NCI-H1694 (cell line): ENCODE results near the gene CENATAC.
"Not testable (repeated sequence)": the region's sequence is repeated elsewhere in the genome, so short reads cannot be mapped to it uniquely, and the experiment has no call there.

Source experiments
- DNase-seq: peaks from one replicate; lab custom pipeline; 2025; lab: John Stamatoyannopoulos, UW

Gene CENATAC

DNA sequence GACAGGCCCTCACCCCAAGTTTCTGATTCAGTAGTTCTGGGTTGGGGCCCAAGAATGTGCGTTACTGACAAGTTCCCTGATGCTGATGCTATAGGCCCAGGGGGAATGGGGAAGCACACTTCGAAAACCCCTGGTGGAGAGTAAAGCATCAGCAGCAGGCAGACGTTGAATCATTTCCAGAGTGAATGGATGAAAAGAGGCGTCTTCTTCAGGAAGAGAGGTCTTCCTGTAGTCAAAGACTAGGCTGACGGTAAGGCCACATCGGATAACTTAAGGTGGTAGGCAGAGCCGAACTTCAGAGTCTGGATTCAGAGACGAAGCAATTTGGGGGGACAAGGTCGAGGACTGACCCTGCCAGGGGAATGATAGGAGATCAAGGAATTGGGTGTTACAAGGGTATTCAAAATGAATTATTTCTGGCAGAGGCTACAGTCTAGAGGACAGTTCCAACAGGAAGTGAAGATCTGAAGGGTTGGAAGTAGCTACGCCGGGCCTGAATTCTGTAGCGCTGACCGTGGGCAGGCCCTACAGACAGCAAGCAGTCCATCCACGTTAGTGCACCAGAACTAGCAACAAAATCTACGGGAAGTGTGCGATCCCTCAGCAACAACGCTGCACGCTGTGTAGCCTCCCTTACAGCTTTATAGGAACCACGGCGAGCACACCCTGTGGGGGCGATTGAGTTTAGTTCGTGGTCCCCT is 862 bp upstream of the CENATAC start:
- DNase-seq, result no peak

DNA sequence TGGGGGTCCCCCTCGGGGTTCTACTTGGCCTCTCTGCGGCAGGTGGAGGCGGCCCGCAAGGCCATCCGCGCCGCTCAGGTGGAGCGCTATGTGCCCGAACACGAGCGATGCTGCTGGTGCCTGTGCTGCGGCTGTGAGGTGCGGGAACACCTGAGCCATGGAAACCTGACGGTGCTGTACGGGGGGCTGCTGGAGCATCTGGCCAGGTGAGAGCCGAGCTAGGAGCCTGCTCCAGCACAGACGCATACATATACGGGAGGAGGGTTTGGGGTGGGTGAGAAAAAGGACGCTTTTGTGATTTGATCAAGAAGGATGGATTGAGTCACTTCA is 415 bp downstream of the CENATAC start:
- DNase-seq, result no peak

DNA sequence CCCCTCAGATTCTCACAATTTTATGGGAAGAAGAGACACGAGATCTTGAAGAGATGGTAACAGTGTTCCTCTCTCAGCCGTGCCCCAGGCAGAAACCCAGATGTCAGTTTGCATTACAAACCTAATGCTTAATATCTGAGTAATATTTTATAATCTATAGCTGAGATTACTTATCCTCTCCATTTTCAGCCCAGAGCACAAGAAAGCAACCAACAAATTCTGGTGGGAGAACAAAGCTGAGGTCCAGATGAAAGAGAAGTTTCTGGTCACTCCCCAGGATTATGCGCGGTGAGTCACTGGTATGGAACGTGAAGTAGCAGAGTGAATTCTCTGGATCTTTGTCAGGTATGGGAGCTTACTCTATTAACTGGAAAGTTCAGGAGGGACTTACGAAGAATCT is 884 bp downstream of the CENATAC start:
- DNase-seq, result no peak

DNA sequence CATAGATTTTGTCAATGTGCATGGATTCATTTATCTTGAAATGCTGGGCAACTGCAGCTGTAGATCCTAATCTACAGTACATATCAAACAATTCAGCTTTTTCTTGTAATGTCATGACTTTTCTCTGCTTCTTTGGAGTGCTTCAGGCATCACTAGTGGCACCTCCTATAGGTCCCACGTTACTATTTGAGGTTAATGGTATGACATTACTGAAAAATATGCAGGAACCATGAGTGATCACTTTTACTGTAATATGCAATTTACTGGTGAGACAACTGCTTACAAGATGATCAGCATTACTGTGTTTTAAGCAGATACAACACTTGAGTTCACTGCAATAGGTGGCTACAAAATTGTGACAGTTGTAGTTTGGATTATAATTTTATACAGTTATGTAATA is 3.0 kb downstream of the CENATAC start:
- DNase-seq, result no peak

DNA sequence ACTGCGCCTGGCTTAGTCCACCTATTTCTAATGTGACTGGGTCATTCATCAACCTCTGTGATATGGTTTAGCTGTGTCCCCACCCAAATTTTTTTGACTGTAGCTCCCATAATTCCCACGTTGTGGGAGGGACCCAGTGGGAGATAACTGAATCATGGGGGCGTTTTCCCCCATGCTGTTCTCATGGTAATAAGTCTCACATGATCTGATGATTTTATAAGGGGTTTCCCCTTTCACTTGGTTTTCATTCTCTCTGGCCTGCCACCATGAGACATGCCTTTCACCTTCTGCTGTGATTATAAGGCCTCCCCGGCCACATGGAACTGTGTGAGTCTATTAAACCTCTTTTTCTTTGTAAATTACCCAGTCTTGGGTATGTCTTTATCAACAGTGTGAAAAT is 8.7 kb downstream of the CENATAC start:
- no peak for DNase-seq

DNA sequence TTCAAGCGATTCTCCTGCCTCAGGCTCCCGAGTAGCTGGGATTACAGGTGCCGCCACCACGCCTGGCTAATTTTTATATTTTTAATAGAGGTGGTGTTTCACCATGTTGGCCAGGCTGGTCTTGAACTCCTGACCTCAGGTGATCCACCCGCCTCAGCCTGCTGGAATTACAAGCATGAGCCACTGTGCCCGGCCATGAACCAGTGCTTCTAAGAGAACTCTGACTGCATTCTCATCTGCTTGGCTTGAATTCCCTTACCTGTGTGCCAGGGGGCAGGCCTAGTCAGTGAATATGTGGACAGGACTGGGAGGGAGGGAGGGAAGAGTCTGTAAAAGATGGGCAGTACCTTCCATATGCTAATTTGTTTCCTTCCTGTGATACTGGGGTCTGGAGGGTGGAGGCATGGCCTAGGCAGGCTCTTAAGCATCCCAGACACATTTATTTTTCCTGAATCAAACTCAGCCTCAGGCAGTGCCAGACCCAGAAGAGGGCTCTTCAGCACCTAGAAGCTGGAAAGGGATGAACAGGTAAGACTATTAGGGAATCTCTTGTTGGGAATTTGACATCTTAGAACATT is 13.6 kb downstream of the CENATAC start:
- DNase-seq, result no peak

DNA sequence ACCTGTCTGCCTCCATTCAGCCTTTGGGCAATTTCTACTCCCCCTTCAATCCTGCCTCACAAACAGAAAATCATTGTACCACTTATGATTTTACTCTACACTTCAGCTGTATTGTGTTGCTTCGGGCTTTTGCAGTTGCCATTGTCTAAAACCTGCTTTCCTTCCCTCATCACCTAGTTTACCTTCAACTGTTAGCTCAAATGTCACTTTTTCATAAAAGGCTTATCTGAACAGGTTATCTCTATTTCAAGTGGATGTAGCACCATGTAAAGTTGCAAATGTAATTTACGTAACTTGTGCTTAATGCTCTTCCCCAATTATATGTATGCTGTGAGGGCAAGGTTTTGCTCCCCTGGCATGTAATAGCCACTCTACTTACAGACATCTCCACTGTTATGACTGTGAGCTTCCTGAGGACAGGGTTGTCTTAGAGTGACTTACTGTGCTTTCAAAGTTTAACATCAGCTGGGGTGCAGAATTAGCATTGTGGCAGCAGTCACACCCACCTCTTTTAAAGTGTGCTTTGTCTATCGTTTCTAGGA is 14.8 kb downstream of the CENATAC start:
- no peak for DNase-seq

DNA sequence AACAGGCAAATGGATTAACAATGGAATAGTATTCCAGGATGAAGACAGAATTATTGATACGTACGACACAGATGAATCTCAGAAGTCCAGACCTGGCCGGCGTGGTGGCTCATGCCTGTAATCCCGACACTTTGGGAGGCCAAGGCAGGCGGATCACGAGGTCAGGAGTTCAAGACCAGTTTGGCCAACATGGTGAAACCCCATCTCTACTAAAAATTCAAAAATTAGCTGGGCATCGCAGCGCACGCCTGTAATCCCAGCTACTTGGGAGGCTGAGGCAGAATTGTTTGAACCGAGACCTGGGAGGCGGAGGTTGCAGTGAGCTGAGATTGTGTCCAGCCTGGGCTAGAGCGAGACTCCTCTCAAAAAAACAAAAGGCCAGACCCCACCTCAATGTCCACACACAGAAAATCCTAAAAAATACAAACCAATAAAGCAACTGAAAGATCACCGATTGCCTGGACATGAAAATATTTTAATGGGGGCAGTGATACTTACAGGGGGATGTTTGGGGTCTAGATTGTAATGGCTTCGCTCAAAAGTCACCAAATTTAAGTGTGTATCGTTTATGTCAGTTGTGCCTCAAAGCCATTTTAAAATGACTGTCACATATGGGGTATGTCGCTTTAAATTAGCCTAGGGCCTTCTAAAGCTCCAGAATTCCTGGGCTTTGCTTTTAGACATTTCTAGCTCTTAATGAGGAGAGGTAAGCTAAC is 16.4 kb downstream of the CENATAC start:
- no peak for DNase-seq

DNA sequence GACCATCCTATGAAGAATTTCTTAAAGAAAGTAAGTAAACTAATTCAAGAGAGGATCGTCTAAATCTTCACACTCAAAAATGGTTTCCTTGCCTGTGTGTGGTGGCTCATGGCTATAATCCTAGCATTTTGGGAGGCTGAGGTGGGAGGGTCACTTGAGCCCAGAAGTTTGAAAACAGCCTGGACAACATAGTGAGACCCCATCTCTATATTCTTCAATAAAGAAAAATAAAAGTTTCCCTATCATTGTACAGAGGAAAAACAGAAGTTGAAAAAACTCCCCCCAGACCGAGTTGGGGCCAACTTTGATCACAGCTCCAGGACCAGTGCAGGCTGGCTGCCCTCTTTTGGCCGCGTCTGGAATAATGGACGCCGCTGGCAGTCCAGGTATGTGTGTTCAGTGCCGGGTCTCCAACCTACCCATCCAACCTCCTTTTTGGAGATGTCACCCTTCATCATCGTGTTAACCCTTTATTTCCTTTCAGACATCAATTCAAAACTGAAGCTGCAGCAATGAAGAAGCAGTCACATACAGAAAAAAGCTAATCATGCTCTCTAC is 17.2 kb downstream of the CENATAC start:
- no peak for DNase-seq

DNA sequence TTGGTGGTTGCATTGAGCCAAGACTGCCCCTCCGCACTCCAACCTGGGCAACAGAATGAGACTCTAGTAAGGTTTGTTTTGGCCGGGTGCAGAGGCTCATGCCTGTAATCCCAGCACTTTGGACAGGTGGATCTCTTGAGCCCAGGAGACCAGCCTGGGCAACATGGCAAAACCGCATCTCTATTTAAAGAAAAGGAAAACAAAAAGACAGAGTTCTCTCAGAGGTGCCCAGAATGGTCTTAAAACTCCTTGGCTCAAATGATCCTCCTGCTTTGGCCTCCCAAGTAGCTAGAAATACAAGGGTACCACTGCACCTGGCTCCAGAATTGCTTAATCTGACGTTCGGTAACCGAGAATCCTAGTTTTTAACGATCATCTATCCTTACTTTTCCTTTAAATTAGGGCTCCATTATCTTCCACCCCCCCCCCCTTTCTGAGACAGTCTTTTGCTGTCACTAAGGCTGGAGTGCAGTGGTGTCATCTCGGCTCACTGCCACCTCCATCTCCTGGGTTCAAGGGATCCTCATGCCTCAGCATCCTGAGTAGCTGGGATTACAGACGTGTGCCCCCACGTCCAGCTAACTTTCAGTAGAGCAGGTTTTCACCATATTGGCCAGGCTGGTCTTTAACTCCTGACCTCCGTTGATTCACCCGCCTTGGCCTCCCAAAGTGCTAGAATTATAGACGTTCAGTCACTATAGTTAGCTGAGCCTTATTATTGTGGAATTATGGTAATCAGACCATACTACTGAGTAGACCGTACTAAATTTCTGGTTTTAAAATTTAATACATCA is 18.5 kb downstream of the CENATAC start:
- no peak for DNase-seq

DNA sequence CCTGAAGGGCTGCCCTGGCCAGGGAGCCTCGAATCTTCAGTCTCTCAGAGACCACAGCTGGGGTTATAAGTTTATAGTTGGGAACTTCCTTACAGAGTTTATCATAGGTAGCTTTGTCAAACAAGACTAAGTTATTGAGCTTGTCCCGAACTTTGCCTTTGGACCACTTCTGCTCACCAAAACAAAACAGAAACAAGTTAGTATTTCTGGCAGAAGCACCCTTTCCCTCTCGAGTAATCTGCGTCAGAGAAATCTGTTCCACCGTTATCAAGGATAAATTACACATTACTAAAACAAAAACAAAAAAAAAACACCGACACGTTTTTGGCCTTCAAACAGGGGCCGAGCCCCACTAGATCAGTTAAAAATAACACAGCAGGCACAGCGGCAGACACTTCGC is 19.4 kb downstream of the CENATAC start:
- DNase-seq, result not testable (repeated sequence)

DNA sequence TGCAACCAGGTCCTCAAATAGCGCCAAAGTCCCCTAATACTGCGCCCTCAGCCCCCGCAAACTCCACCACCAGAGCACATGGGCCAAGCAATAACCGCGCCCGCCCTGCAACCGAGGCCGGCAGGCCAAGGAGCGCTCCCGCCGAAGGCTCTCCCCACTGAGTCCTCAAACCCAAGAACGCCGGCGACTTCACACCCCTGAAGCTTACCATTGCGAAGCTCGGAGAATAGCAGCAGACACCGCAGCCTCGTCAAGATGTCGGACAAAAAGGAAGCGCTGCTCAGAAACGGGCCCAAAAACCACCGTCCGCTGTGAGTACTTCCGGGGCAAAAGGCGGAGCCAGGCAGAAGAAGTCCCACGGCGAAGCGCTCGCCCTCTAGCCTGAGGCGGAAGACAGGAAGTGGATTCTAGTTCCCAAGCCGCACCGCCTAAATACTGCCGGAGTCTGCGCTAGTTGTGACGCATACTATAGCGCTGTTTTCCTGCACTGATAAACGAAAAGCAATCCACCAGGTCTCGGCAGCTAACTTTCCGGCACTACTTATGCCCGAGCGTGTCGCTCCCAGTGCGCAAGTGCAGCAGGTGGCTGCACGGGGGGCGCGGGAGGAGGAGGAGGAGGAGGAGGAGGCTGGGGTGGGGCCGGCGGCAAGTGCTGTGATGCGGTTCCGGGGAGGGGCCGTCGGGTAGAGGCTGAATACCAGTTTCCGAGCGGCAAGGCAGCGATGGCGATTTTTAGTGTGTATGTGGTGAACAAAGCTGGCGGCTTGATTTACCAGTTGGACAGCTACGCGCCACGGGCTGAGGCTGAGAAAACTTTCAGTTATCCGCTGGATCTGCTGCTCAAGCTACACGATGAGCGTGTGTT is 20.4 kb downstream of the CENATAC start, which contains the start of the genes RPS25 and TRAPPC4:
Gene RPS25 (minus strand): TSS at position 270 of the 865 bp plus-strand sequence. CDS start 59 bp downstream, at position 211.
Gene TRAPPC4 (plus strand): TSS at position 693 of the 865 bp plus-strand sequence. CDS start 30 bp downstream, at position 723.
- peak; percentile 58 for DNase-seq

DNA sequence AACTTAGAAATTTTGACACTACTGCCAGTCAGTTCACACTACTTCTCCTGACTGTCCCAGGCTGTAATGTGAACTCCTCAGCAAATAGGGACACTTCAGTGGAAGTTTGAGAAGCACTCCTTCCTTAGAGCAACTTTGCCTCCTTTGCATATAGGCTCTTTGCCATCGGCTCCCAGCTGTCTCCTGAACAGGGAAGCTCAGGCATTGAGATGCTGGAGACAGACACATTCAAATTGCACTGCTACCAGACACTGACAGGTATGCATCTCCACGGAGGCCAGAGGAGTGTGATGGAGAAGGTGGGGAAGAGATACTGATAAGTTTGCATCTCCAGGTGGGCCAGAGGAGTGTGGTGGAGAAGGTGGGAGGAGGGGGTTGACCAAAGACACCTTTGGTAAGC is 22.1 kb downstream of the CENATAC start:
- no peak for DNase-seq

DNA sequence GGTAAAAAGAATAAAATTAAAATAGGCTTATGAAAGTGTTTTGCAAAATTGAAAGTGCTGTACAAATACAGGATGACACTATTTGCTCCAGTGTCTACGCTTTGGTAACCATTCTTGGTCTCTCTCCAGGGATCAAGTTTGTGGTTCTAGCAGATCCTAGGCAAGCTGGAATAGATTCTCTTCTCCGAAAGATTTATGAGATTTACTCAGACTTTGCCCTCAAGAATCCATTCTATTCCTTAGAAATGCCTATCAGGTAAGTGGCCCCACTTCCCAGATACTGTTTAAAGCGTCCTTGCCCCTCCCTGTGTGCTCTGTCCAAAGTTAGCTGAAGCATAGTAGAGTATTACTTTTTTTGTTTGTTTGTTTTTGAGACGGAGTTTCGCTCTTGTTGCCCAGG is 23.7 kb downstream of the CENATAC start:
- DNase-seq, result no peak

DNA sequence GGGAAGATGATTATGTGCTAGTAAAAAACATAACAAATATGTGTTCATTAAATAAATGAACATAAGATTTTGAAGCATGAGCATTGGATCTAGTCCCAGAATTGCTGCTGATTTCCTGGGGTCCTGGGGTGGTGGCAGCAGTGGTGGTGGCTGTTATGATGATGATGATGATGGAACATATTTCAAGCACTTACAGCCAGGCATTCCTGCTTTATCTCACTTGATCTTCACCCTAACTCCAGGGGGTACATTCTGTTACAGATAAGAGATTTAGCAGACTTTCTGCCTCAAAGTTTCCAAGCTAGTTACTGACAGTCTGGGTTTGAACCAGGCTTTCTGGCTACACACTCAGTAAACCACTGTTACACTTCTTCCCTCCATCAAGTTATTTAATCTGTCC is 25.8 kb downstream of the CENATAC start:
- DNase-seq, result no peak

DNA sequence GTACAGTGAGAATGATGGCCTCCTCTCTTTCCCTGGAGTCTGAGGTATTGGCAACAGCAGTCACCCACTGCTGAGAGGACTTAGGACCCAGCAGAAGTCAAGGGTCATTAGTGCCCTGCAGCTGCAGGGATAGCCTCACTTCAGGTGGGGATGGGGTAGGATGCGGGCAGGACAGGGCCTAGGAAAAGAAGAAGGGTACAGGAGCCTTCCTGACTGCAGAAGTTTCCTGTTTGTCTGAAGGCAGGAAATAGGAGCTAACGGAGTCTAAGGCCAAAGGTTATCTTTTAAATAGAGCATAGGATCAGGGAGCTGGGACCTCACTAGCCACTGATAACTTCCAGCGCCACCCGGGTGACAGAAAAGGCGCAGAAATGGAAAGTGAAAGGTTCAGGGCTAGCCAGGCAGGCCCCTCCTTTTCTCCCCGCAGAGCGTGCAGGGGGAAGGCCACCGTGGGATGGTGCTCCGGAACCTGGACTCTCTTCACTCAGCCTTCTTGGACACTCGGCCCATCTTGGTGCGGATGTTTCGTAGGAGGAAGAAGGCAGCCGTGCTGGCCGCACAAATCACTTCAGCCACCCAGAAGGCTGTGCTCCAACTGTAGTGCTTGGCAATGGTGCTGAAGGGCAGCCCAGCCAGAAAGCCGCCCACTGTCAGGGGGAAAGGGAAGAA is 26.6 kb downstream of the CENATAC start:
- DNase-seq, result no peak

DNA sequence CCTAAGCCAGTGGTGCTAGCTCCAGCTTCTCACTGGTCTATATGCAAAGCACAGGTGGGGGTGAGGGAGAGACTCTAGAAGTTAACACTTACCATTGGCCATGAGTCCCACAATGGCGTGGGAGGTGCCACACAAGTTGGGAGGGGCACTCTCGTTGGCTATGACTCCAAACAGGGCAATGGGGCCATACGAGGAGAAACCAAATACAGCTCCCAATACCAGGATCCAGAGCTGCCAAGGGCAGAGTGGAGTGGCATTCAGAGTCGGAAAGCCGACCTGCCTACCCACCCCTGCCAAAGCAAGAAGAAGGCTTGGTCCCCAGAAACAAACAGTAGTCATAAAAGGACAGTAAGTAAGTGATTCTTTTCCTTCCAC is 27.1 kb downstream of the CENATAC start:
- no peak for DNase-seq

DNA sequence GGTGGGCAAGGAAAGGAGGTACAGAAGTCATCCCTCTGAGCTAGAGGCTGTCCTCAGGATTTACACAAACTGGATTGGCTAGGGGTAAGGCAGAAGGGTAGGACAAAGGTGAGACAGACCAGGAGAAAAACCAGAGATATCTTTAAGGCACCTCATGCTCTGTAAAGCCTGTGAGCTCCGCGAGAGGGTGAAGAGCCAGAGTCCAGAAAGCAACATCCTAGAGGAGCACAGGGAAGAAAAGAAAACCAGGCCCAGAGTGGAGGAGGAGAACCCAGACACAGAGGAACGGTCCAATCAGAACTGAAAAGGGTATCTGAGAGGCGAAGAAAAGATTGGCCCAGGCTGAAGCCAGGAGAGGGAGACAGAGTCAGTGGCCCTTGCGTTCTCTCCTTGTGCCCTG is 27.6 kb downstream of the CENATAC start:
- no peak for DNase-seq

DNA sequence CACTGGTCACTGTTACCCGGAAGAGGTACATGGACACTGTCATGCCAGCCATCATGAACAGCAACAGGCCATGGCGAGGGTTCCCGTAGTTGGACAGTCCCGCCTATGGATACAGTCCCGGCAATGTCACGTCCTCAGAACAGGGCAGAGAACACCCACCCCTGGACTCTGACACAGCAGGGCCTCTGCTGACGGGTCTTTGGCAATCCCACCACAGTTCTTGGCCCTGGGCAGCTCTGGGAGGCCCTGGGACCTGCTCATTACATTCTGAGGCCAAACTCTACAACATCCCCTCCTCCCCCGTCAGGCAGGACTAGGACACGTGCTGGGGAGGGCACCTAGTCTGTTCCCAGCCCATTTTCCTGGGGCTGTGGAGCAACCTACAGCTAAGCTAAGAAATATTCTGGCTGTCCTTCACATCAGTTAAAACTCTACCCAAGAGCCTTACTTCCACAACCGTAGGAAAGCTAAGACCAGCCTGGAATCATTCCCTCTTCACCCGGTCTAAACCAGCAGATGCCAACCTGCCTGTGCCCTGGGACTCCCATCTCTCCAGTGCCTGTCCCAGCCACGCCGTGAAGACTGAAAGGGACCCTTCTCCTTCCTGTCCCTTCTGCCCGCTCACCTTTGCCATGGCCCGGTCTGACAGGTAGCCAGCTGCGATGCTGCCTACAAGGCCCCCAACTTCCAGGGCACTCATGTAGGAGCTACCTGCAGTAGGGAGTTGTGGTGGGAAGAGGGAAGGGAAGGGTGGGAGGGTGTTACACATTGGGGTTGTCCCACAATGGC is 28.2 kb downstream of the CENATAC start:
- DNase-seq, result no peak

DNA sequence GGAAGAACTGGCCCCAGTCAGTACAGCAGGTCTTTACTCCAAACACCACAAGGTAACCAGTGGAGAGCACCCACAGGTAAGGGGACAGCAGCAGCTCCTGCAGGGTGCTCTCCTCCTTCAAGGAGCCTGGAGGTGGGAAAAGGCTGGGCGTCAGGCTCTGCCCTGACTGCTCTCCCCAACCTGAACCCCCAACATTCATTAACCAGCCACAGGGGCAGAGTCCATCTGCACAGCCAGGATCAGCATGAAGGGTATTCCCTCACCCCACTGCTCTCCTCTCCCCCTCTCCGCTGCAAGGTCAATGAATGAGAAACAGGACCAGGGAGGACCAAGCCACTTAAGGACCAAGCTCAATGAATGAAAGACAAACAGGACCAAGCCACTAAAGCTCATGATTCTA is 29.0 kb downstream of the CENATAC start:
- DNase-seq, result no peak
